GM23248 (cell line): Measurements from ENCODE around the gene RBM47. TPM values are rescaled to one million over a fixed set of nuclear protein-coding genes. Genes with fewer than 3 reads are reported as not detected.

Experiments
- DNase-seq: peaks from one replicate; pipeline ENCODE4 v3.0.0-alpha.2; 2015
- H2AFZ ChIP-seq: fragments of 200-600 bp; sonication (generic); 2 replicates; pipeline ENCODE4 v1.6.1; 2016; ENCODE audit warnings: antibody characterized with exemption
- H3F3A ChIP-seq: fragments of 200-600 bp; sonication (generic); 2 replicates; pipeline ENCODE4 v1.6.1; 2016; ENCODE audit warnings: mild to moderate bottlenecking, antibody characterized with exemption, mixed run types; ENCODE audit not compliant: insufficient read depth
- H3K27ac ChIP-seq: fragments of 200-600 bp; sonication (generic); 2 replicates; pipeline ENCODE4 v1.5.1; 2016; ENCODE audit warnings: mild to moderate bottlenecking
- H3K27me3 ChIP-seq: fragments of 200-600 bp; sonication (generic); replicated peaks from 2 replicates; pipeline ENCODE4 v1.6.1; 2016; ENCODE audit warnings: mild to moderate bottlenecking; ENCODE audit not compliant: insufficient read depth
- H3K36me3 ChIP-seq: fragments of 200-600 bp; sonication (generic); 2 replicates; pipeline ENCODE4 v1.6.1; 2016; ENCODE audit warnings: low read depth, mild to moderate bottlenecking
- H3K4me1 ChIP-seq: fragments of 200-600 bp; sonication (generic); 2 replicates; pipeline ENCODE4 v1.6.1; 2016; ENCODE audit warnings: mild to moderate bottlenecking; ENCODE audit not compliant: insufficient read depth
- H3K4me2 ChIP-seq: fragments of 200-600 bp; sonication (generic); one replicate; pipeline ENCODE4 v1.6.1; 2016; ENCODE audit warnings: mild to moderate bottlenecking; ENCODE audit not compliant: unreplicated experiment
- H3K4me3 ChIP-seq: fragments of 200-600 bp; sonication (generic); 2 replicates; pipeline ENCODE4 v1.5.1; 2016; ENCODE audit warnings: mild to moderate bottlenecking
- H3K79me2 ChIP-seq: fragments of 200-600 bp; sonication (generic); 2 replicates; pipeline ENCODE4 v1.6.1; 2016; ENCODE audit warnings: mild to moderate bottlenecking; ENCODE audit not compliant: insufficient read depth
- H3K9ac ChIP-seq: fragments of 200-600 bp; sonication (generic); 2 replicates; pipeline ENCODE4 v1.6.1; 2016; ENCODE audit warnings: mild to moderate bottlenecking
- H3K9me2 ChIP-seq: fragments of 200-600 bp; sonication (generic); 2 replicates; pipeline ENCODE4 v1.6.1; 2016; ENCODE audit warnings: mixed run types, mild to moderate bottlenecking, moderate library complexity; ENCODE audit not compliant: insufficient read depth
- H3K9me3 ChIP-seq: fragments of 200-600 bp; sonication (generic); one replicate; pipeline ENCODE4 v1.6.1; 2017; ENCODE audit warnings: low read depth
- H4K20me1 ChIP-seq: fragments of 200-600 bp; sonication (generic); 2 replicates; pipeline ENCODE4 v1.6.0; 2016; ENCODE audit not compliant: insufficient read depth
- EZH2 ChIP-seq: fragments of 200-600 bp; sonication (generic); IDR thresholded peaks from 2 replicates; pipeline ENCODE4 v1.6.1; 2018; ENCODE audit warnings: antibody characterized with exemption, mild to moderate bottlenecking; ENCODE audit not compliant: insufficient read depth, poor library complexity, severe bottlenecking
- EZH2phosphoT487 ChIP-seq: fragments of 200-600 bp; sonication (generic); IDR thresholded peaks from 2 replicates; pipeline ENCODE4 v1.6.1; 2018; ENCODE audit warnings: antibody characterized with exemption, moderate library complexity, mild to moderate bottlenecking, low read depth; ENCODE audit not compliant: insufficient read depth
- WGBS, 2 experiments: methylation state at CpG; one replicate each; pipeline ENCODE4 v1.1.6; 2015 to 2017; ENCODE audit warnings: low lambda C conversion rate in 2 of 2, low coverage in 1 of 2; ENCODE audit errors: missing lambda C conversion rate in 2 of 2; 5-methylcytosine and 5-hydroxymethylcytosine counted together
- in situ Hi-C: fragments of 300-500 bp; cut with MboI; formaldehyde crosslinking; loops from 2 replicates; pipeline ENCODE4 v1.15.0; 2020
- polyA plus RNA-seq: library from polyadenylated mRNA; unstranded; fragments of >200 nt; fragmentation: Nextera tagmentation; extraction: Ambion mirVana; gene quantifications from 2 replicates; pipeline ENCODE4 v1.2.1, GENCODE V29; 2016
- total RNA-seq: library from RNA; depleted of rRNA; stranded (reverse); fragments of >200 nt; shearing (Covaris generic); gene quantifications from 2 replicates; pipeline ENCODE4 v1.2.3, GENCODE V29; 2014

Gene RBM47
- total and polyA plus RNA-seq, 2 experiments from 2014 or later, result 0.70 to 1.3 TPM

DNA sequence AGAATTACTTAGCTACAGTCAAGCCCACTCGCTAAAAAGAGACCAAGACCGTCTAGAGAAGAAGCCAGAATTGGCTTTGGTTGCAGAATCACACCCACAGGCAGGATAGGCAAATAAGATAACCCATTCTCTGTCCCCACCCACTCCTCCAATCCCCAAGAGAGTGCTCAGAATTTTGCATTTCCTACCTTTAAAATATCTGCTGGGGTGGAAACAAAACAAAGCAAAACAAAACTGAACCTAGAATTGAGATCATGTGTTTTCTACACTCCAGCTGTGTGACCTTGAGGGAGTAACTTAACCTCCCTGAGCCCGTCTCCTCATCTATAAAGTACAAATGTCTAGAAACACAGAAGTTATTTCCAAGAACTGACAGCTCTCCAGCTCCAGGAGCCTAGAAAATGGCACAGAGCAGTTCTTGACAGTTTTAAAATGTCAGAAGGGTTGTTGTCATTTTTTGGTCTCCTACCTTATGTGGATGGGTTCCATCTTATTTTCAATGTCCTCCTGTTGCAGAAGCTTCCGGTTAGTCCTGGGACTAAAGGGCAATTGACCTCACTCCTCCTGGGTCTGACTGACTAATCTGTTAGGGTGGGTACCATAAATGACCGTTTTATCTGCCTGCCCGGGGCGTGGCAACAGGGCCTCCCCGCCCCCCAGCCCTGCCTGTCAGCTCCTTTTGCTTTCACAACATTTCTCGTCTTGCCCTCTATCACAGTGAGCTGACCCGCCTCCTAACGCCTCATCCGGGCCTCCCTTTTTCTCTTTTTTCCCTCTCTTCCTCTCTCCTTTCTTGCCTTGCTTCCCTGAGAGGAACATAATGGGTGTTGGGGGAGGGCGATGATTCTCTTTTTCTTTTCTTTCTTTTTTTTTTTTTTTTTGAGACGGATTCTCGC lies 114.0 kb downstream of the RBM47 start:
- Histone ChIP-seq H3K9ac (no peak overlapping the region), H3K36me3 (no peaks in the 10 kb centered on the region), H3K4me2 (no peak overlapping the region), H3K9me3 (no peaks in the 10 kb centered on the region), H3K79me2 (no peaks in the 10 kb centered on the region), H2AFZ (no peak overlapping the region), H3K9me2 (no peaks in the 10 kb centered on the region), H3K4me1 (peaks cover 10% of the 10 kb centered on the region; the same call in 1 of the 2 replicates), H3K27ac (no peak overlapping the region), H3K27me3 (no peaks in the 10 kb centered on the region), H3K4me3 (no peak overlapping the region), H4K20me1 (no peaks in the 10 kb centered on the region), H3F3A (no peaks in the 10 kb centered on the region)
- in situ Hi-C loops, result no loop called here
- TF ChIP-seq EZH2phosphoT487, result no peak
- peak; percentile 20 for DNase-seq
- WGBS, 2 experiments, result 46 to 48% methylated on average over 12 to 15 of the region's 15 CpGs

DNA sequence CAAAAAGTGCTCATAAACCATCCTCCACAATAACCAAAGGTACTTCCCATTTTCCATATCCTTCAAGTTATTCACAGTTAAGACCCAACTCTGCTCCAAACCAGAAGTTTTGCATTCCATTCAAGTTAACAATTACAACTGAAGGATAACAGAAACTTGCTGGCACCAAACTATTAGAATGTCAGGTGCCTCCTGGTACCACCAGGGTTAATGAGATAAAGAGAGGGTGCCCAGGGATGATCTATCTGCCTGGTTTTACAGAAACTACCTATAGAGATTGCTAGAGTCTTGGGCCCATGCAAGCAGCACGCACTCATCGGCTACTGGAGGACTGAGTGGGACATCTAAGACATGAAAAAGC lies 114.6 kb downstream of the RBM47 start:
- Histone ChIP-seq H3K4me2 (no peak overlapping the region), H3F3A (no peaks in the 10 kb centered on the region), H3K79me2 (no peaks in the 10 kb centered on the region), H3K9me2 (no peaks in the 10 kb centered on the region), H4K20me1 (no peaks in the 10 kb centered on the region), H3K27ac (no peak overlapping the region), H3K27me3 (no peaks in the 10 kb centered on the region), H3K9ac (no peak overlapping the region), H3K4me1 (peaks cover 10% of the 10 kb centered on the region; the same call in 1 of the 2 replicates), H3K4me3 (no peak overlapping the region), H3K36me3 (no peaks in the 10 kb centered on the region), H3K9me3 (no peaks in the 10 kb centered on the region), H2AFZ (no peak overlapping the region)
- TF ChIP-seq EZH2phosphoT487, result no peak
- no peak for TF ChIP-seq EZH2
- in situ Hi-C loops, result no loop called here
- WGBS, 2 experiments, result 88 to 95% methylated on average over 2 of the region's 2 CpGs
- DNase-seq, result peak; percentile 11

- Histone ChIP-seq H3K27ac (no peak overlapping the region), H3K4me3 (no peak overlapping the region), H3K4me1 (peaks cover 10% of the 10 kb centered on the region; the same call in 1 of the 2 replicates), H3F3A (no peaks in the 10 kb centered on the region), H3K9ac (no peak overlapping the region), H3K79me2 (no peaks in the 10 kb centered on the region), H3K36me3 (no peaks in the 10 kb centered on the region), H3K9me3 (no peaks in the 10 kb centered on the region), H3K27me3 (no peaks in the 10 kb centered on the region), H3K4me2 (no peak overlapping the region), H2AFZ (no peak overlapping the region), H4K20me1 (no peaks in the 10 kb centered on the region), H3K9me2 (no peaks in the 10 kb centered on the region)
- no peak for DNase-seq
- in situ Hi-C loops, result no loop called here
- 85% methylated on average over 11 of the region's 11 CpGs for WGBS, 2 experiments
- TF ChIP-seq EZH2phosphoT487 (no peak), EZH2 (no peak)
Measured at GRCh38 chr4:40514497-40514951, 115.1 kb downstream of the RBM47 start.

GRCh38 chr4:40511036-40511614 lies 118.5 kb downstream of the RBM47 start:
- WGBS, 2 experiments, result 81 to 87% methylated on average over 9 of the region's 9 CpGs
- no peaks in the 10 kb centered on the region for H3K27me3 ChIP-seq

More at GRCh38 chr4:40511036-40511614, 118.5 kb downstream of the RBM47 start:
- DNase-seq, result no peak
- Histone ChIP-seq H3F3A (no peaks in the 10 kb centered on the region), H4K20me1 (no peaks in the 10 kb centered on the region), H3K9ac (no peak overlapping the region), H2AFZ (no peak overlapping the region), H3K4me3 (no peak overlapping the region), H3K9me3 (no peaks in the 10 kb centered on the region), H3K27ac (no peak overlapping the region), H3K9me2 (no peaks in the 10 kb centered on the region), H3K36me3 (no peaks in the 10 kb centered on the region), H3K4me1 (peaks cover 10% of the 10 kb centered on the region; the same call in 1 of the 2 replicates), H3K79me2 (no peaks in the 10 kb centered on the region), H3K4me2 (no peak overlapping the region)
- in situ Hi-C loops, result no loop called here
- TF ChIP-seq EZH2 (no peak), EZH2phosphoT487 (no peak)
